ENCODE results near the gene FRMD3.

Gene FRMD3

GRCh38 chr9:83440641-83441040 is 97.6 kb downstream of the FRMD3 start:
- in situ Hi-C loops (cut with HindIII; ENCODE audit: low sequenced_read_pairs), result no loop called here

GRCh38 chr9:83435301-83435700 is 102.9 kb downstream of the FRMD3 start:
- in situ Hi-C loops (cut with HindIII; ENCODE audit: low sequenced_read_pairs), result no loop called here

GRCh38 chr9:83434254-83434653 is 103.9 kb downstream of the FRMD3 start:
- in situ Hi-C loops (cut with HindIII; ENCODE audit: low sequenced_read_pairs), result loop anchor here (5.0 kb wide), 2 partner anchors 52 to 88 kb away; no protein-coding TSS in a partner anchor

GRCh38 chr9:83433846-83434245 is 104.4 kb downstream of the FRMD3 start:
- in situ Hi-C loops (cut with HindIII; ENCODE audit: low sequenced_read_pairs), result loop anchor here (5.0 kb wide), 2 partner anchors 52 to 88 kb away; no protein-coding TSS in a partner anchor

GRCh38 chr9:83432877-83433550 is 105.2 kb downstream of the FRMD3 start:
- in situ Hi-C loops (cut with HindIII; ENCODE audit: low sequenced_read_pairs), result loop anchor here (5.0 kb wide), 2 partner anchors 51 to 89 kb away; no protein-coding TSS in a partner anchor

- in situ Hi-C loops (cut with HindIII; ENCODE audit: low sequenced_read_pairs), result loop anchor here (5.0 kb wide), 2 partner anchors 50 to 90 kb away; no protein-coding TSS in a partner anchor
Observed at GRCh38 chr9:83432104-83432627, 106.0 kb downstream of the FRMD3 start.

GRCh38 chr9:83431101-83432060 is 106.8 kb downstream of the FRMD3 start:
- in situ Hi-C loops (cut with HindIII; ENCODE audit: low sequenced_read_pairs), result loop anchor here (5.0 kb wide), 2 partner anchors 49 to 91 kb away; no protein-coding TSS in a partner anchor

GRCh38 chr9:83430681-83431080 is 107.5 kb downstream of the FRMD3 start:
- in situ Hi-C loops (cut with HindIII; ENCODE audit: low sequenced_read_pairs), result loop anchor here (5.0 kb wide), 2 partner anchors 48 to 92 kb away; no protein-coding TSS in a partner anchor

- in situ Hi-C loops (cut with HindIII; ENCODE audit: low sequenced_read_pairs), result no loop called here
Observed at GRCh38 chr9:83429229-83429628, 109.0 kb downstream of the FRMD3 start.

GRCh38 chr9:83425240-83425639 is 113.0 kb downstream of the FRMD3 start:
- in situ Hi-C loops (cut with HindIII; ENCODE audit: low sequenced_read_pairs), result no loop called here

- in situ Hi-C loops (cut with HindIII; ENCODE audit: low sequenced_read_pairs), result no loop called here
Observed at GRCh38 chr9:83424831-83425230, 113.4 kb downstream of the FRMD3 start.

GRCh38 chr9:83423815-83424707 is 114.1 kb downstream of the FRMD3 start:
- in situ Hi-C loops (cut with HindIII; ENCODE audit: low sequenced_read_pairs), result no loop called here

- in situ Hi-C loops (cut with HindIII; ENCODE audit: low sequenced_read_pairs), result no loop called here
Observed at GRCh38 chr9:83422527-83422926, 115.7 kb downstream of the FRMD3 start.

- in situ Hi-C loops (cut with HindIII; ENCODE audit: low sequenced_read_pairs), result no loop called here
Observed at GRCh38 chr9:83420486-83420885, 117.7 kb downstream of the FRMD3 start.

- in situ Hi-C loops (cut with HindIII; ENCODE audit: low sequenced_read_pairs), result no loop called here
Observed at GRCh38 chr9:83419961-83420360, 118.2 kb downstream of the FRMD3 start.

- in situ Hi-C loops (cut with HindIII; ENCODE audit: low sequenced_read_pairs), result no loop called here
Observed at GRCh38 chr9:83418283-83418682, 119.9 kb downstream of the FRMD3 start.

- in situ Hi-C loops (cut with HindIII; ENCODE audit: low sequenced_read_pairs), result no loop called here
Observed at GRCh38 chr9:83413367-83413766, 124.8 kb downstream of the FRMD3 start.

GRCh38 chr9:83410701-83411100 is 127.5 kb downstream of the FRMD3 start:
- in situ Hi-C loops (cut with HindIII; ENCODE audit: low sequenced_read_pairs), result no loop called here

GRCh38 chr9:83406921-83407320 is 131.3 kb downstream of the FRMD3 start:
- in situ Hi-C loops (cut with HindIII; ENCODE audit: low sequenced_read_pairs), result loop anchor here (5.0 kb wide), 1 partner anchor 60 kb away; no protein-coding TSS in a partner anchor

- in situ Hi-C loops (cut with HindIII; ENCODE audit: low sequenced_read_pairs), result loop anchor here (5.0 kb wide), 1 partner anchor 58 kb away; no protein-coding TSS in a partner anchor
Observed at GRCh38 chr9:83405759-83406158, 132.4 kb downstream of the FRMD3 start.
